HG03378 (cell line): ENCODE measurements around the gene C3orf62.

Experiments used
- ATAC-seq: cut with Tn5 transposase; IDR thresholded peaks from one replicate; pipeline ENCODE4 v1.9.1; 2021; ENCODE audit warnings: mild to moderate bottlenecking, moderate library complexity; ENCODE audit not compliant: unreplicated experiment

The C3orf62 gene

GRCh38 chr3:49276475-49277382 is at the start of gene C3orf62:
Gene C3orf62 (minus strand): TSS chr3:49277232. CDS start chr3:49276872, 360 bp downstream.
- no peak for ATAC-seq

GRCh38 chr3:49324768-49325167 is 47.7 kb upstream of the C3orf62 start:
- no peak for ATAC-seq

- no peak for ATAC-seq
Observed at GRCh38 chr3:49316696-49317457, 39.8 kb upstream of the C3orf62 start.

- no peak for ATAC-seq
Observed at GRCh38 chr3:49313896-49314688, 37.1 kb upstream of the C3orf62 start.

GRCh38 chr3:49311283-49311682 is 34.3 kb upstream of the C3orf62 start:
- ATAC-seq: no peak

GRCh38 chr3:49310677-49311076 is 33.6 kb upstream of the C3orf62 start:
- ATAC-seq: no peak

GRCh38 chr3:49305608-49306007 is 28.6 kb upstream of the C3orf62 start:
- no peak for ATAC-seq

- no peak for ATAC-seq
Observed at GRCh38 chr3:49302613-49303012, 25.6 kb upstream of the C3orf62 start.

GRCh38 chr3:49300595-49300994 is 23.6 kb upstream of the C3orf62 start:
- no peak for ATAC-seq

- ATAC-seq: no peak
Observed at GRCh38 chr3:49298511-49298910, 21.5 kb upstream of the C3orf62 start.

GRCh38 chr3:49296781-49297411 is 19.9 kb upstream of the C3orf62 start:
- ATAC-seq: no peak

GRCh38 chr3:49295489-49296058 is 18.5 kb upstream of the C3orf62 start:
- no peak for ATAC-seq

GRCh38 chr3:49294343-49294742 is 17.3 kb upstream of the C3orf62 start:
- ATAC-seq: no peak

- no peak for ATAC-seq
Observed at GRCh38 chr3:49283997-49284396, 7.0 kb upstream of the C3orf62 start.

GRCh38 chr3:49279376-49279775 is 2.3 kb upstream of the C3orf62 start:
- ATAC-seq: no peak

- ATAC-seq: no peak
Observed at GRCh38 chr3:49278548-49278947, 1.5 kb upstream of the C3orf62 start.

- ATAC-seq: no peak
Observed at GRCh38 chr3:49277383-49277775, 347 bp upstream of the C3orf62 start.

GRCh38 chr3:49273825-49274532 is 3.1 kb downstream of the C3orf62 start:
- no peak for ATAC-seq

- ATAC-seq: no peak
Observed at GRCh38 chr3:49271047-49271446, 6.0 kb downstream of the C3orf62 start.

- no peak for ATAC-seq
Observed at GRCh38 chr3:49270156-49270500, 6.9 kb downstream of the C3orf62 start.
